Renal cortical epithelial cell (primary cell): ENCODE measurements around the gene FAM209A. TPM values are rescaled to one million over a fixed set of nuclear protein-coding genes. Genes with fewer than 3 reads are reported as not detected.
"Not testable (repeated sequence)": the region's sequence is repeated elsewhere in the genome, so short reads cannot be mapped to it uniquely, and the experiment has no call there.

Source experiments
- DNase-seq: peaks from one replicate; pipeline ENCODE4 v3.0.0-alpha.2; 2011; ENCODE audit warnings: low read depth
- total RNA-seq: library from RNA; depleted of rRNA; stranded (reverse); fragments of >200 nt; gene quantifications from 2 replicates; pipeline ENCODE4 v1.2.3, GENCODE V29; 2014

Gene FAM209A
- not detected in 2 replicates for total RNA-seq

- DNase-seq: not testable (repeated sequence)
Observed at GRCh38 chr20:56524444-56524843, at the start of gene FAM209A. TSS of gene FAM209A (plus strand) at chr20:56524744. CDS start at chr20:56524809, 65 bp downstream.

GRCh38 chr20:56483970-56484369, 40.6 kb upstream of the FAM209A start:
- no peak for DNase-seq

DNA sequence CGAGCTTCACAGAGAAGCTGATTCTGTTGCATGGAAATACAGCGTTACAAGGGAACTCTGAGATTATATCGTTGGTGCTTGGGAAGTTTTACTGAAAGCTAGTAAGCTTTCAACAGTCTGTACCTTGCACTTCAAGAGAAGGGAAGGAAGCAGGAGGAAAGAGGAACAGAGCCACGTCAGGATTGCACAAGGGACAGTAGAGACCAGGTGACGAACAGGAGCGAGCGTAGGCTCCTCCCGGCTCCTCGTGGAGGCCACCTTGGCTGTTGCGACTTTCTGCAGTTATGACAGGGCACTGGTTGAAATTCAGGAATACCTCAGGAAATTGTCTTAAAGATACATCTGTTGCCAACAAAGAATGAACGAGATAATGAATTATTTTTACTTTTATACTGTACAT, 37.3 kb upstream of the FAM209A start:
- no peak for DNase-seq

DNA sequence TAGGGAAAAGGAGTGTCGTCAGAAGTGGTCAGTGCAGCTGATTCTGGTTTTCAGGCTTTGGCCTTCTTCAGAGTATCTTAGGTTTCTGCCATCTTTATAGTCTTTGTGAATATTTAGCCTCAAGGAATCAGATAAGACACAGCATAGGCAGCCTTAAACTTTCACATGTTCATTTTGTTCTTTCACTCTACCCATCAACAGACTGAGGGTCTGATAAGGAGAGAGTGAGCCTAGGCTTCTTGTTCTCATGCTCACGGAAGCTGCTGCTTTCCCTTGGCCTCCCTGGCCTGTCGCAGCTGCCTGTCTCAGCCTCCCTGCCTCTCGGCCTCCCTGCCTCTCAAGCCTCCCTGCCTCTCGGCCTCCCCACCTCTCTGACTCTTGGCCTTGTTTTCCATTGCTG, 36.0 kb upstream of the FAM209A start:
- no peak for DNase-seq

DNA sequence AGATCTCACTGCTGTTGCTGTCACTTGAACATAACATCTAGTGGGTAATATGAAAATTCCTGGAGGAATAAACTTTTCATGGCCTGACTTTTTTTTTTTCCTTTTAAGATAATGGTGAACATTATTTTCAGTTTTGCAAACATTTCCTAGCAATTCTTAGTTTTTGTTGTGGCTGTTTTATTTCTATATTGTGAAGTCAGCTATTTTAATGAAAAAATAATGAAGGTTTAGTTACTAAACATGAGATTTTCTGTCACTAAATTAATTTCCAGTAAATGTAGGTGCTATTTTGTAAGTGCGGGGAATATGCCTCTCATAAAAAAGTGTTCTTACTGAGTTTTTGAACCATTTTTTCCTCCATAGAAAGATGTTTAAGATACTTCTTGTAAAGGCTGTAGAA, 23.4 kb upstream of the FAM209A start:
- DNase-seq: no peak

DNA sequence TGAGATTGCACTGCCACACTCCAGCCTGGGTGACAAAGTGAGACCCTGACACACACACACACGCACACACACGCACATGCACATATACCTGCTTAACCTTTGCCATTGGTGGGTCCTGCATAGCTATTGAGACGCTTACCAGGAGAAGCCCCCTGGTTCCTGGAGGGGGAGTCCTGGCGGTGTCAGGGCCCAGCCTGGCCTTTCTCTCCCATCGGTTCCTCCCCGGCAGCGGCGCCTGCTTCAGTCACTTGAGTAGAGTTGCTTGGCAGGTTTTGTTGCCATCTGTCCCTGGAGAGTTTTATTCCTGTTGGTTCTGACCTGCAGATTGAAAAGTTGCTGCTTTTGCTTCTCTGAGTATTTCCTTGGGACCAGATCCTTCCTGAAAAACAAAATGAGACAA, 20.6 kb upstream of the FAM209A start:
- no peak for DNase-seq

DNA sequence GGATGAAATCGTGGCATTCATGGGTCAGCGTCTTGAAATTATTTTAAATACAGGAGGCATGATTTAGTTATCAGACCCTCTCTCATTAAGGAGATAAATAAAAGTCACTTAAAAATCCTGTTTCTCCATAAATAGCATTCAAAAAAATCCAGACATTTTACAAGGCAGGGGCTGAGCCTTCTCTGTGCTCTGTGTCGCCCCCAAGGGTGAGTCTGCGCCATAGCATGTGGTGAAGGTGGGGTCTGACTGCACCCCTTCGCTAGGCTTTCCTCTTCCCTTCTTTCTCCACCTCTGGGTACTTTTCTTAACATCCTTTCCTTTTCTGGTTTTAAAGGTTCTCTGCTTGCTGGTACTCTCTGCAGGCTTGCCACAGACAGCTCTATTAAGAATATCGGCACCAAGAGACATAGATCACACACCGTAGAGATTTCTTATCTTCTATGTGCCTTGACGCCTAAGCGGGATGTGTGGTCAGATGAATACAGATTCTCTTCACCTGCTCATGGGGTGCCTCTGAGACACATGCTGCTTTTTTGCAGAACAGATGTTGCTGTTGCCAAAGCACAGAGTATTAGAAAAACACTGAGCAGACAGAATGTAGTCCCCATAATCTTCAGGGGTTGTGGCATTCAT, 20.1 kb upstream of the FAM209A start:
- DNase-seq: no peak

DNA sequence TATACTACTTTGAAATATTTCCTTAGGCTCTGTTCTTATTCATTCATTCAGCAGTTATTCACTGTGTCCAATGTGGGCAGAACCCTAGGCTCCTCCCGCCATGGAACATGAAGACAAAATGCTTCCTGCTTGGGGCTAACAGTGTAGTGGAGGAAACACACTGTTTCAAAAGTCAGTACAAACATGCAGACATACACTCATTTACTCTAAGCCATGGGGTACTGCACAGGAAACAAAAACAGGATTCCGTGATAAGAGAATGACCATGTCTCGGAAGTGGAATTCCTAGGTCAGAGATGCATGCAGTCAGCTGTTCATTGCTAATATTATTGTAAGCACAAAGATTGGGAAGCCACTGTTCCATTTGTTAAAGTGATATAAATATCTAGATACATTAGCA, 18.4 kb upstream of the FAM209A start:
- DNase-seq: no peak

- DNase-seq: no peak
Observed at GRCh38 chr20:56511926-56512325, 12.6 kb upstream of the FAM209A start.

DNA sequence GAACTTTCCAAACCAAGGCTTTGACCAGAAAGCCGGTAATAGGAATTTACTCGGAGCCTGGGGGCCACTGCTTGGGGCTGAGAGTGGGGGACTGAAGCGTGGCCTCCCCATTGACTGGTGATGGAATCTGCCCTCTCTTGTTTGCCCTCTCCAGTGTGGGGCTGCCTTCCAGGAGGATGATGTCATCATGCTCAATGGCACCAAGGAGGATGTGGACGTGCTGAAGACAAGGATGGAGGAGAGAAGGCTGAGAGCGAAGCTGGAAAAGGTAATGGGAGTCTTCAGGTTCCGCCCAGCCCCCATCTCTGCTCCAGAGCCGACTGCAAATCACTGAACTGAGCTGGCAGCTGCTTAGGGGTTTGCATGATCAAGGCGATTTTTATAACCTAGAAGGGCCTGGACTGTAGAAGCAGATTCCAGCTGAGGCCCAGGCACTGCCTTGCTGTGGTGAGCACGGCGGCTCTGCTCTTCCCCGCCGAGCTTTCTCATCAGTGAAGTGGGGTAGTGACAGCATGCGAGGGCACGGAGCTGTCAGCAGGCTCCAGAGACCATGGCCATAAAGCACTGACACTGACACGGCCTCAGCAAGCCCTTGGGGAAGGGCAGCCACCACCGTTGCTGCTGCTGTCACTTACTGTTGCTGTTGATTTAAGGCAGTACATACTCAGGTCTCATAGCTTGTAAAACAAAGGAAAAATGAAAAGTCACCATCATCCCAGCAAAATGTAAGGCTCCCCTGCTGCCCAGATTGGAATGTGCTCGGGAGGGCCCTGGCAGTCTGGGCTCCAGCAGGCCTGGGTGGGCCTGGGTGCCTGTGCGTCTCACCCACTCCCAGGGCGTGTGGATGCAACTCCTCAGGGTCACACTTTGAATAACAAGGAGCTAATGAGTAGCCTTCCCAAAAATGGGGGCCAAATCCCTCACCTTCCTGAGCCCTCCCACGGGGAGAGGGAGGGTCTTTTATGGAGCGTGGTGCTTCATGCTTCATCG, 11.1 kb upstream of the FAM209A start:
- DNase-seq: no peak

- DNase-seq: no peak
Observed at GRCh38 chr20:56516631-56517030, 7.9 kb upstream of the FAM209A start.

DNA sequence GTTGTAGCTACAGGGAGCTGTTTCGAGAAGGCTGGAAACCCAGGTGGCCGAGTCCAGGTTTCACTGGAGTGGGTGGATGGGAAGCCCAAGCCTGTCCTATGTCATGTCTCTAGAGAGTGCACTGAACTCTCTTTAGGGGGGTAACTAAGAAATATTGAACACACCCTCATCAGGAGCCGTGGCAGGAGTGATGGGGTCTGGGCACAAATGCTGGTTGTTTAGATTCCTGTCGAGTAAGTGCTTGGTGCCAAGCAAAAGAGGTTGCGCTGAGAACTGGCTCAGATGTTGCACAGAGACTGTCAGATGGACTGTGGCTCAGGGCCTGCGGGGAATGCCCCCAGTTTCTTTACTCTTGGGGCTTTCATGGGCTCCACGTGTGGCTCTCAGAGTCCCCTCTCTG, 7.3 kb upstream of the FAM209A start:
- DNase-seq: no peak

- no peak for DNase-seq
Observed at GRCh38 chr20:56517641-56518040, 6.9 kb upstream of the FAM209A start.

DNA sequence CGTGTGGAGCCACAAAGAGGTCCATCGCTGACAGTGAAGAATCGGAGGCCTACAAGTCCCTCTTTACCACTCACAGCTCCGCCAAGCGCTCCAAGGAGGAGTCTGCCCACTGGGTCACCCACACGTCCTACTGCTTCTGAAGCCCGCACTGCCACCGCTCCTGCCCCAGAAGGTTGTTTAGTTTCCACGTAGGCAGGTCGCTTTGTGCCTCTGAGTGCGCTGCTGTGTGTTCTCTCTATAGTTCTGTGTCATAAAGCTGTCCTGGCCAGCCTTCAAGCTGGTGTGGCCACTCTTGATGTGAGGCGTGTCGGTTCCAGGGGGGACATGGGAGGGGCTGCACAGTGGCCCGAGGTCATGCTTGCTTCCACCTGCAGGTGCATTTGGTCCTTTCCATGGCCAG, 6.4 kb upstream of the FAM209A start:
- no peak for DNase-seq

- DNase-seq: no peak
Observed at GRCh38 chr20:56518721-56519398, 5.7 kb upstream of the FAM209A start.

- no peak for DNase-seq
Observed at GRCh38 chr20:56519551-56519950, 5.0 kb upstream of the FAM209A start.

DNA sequence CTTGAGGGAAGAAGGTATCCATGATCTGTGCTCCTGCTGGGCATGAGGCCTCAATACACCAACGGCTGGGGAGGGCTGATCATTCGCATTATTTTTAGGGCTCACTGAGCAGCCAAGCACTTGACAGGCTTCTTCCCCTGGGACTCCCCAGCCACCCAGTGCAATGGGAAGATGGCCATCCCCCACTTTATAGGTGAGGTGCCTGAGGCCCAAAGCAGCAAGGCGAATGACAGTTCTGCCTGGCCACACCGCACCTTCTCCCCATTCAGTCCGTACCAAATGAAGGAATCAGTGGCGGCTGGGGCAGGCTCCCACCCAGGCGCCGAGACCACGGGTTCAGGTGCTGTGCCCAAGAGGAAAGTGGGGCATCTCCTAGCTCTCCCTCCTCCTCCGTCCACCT, 4.4 kb upstream of the FAM209A start:
- no peak for DNase-seq

DNA sequence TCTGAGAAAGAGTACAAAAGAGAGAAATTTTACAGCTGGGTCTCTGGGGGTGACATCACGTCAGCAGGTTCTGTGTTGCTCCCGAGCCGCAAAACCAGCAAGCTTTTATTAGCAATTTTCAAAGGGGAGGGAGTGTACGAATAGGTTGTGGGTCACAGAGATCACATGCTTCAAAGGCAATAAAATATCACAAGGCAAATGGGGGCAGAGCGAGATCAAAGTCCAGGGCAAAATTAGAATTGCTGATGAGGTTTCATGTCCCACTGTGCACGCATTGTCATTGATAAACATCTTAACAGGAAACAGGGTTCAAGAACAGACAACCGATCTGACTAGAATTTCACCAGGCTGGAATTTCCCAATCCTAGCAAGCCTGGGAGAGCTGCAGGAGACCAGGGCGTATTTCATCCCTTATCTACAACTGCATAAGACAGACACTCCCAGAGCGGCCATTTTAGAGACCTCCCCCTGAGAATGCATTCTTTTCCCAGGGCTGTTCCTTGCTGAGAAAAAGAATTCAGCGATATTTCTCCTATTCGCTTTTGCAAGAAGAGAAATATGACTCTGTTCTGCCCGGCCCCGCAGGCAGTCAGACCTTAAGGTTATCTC, 3.7 kb upstream of the FAM209A start:
- not testable (repeated sequence) for DNase-seq

- no peak for DNase-seq
Observed at GRCh38 chr20:56522311-56522710, 2.2 kb upstream of the FAM209A start.

- DNase-seq: no peak
Observed at GRCh38 chr20:56527521-56527920, 3.0 kb downstream of the FAM209A start.

GRCh38 chr20:56532946-56533345, 8.4 kb downstream of the FAM209A start, which contains the start of gene FAM209B:
TSS of gene FAM209B (plus strand) at chr20:56533246. CDS start at chr20:56533342, 96 bp downstream.
- not testable (repeated sequence) for DNase-seq

DNA sequence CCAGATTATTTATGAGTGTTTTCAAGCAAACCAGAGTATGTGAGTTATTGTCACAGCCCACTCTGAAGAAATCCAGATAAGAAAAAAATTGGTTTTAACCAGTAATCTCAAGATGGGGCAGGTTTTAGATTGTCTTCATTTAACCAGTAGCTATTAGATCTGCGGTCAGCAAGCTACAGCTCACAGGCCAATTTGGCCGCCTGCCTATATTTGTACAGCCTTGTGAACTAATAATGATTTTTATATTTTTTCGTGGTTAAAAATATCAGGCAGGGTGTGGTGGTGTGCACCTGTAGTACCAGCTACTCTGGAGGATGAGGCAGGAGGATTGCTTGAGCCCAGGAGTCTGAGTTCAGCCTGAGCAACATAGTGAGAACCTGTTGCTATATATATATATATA, 13.5 kb downstream of the FAM209A start:
- no peak for DNase-seq
